Inferior parietal cortex (tissue), 1 donor: ENCODE data around the gene HS1BP3.

ENCODE experiments used
- DNase-seq: peaks from one replicate; pipeline ENCODE4 v3.0.0-alpha.2; 2016; ENCODE audit errors: extremely low spot score

HS1BP3 gene

DNA sequence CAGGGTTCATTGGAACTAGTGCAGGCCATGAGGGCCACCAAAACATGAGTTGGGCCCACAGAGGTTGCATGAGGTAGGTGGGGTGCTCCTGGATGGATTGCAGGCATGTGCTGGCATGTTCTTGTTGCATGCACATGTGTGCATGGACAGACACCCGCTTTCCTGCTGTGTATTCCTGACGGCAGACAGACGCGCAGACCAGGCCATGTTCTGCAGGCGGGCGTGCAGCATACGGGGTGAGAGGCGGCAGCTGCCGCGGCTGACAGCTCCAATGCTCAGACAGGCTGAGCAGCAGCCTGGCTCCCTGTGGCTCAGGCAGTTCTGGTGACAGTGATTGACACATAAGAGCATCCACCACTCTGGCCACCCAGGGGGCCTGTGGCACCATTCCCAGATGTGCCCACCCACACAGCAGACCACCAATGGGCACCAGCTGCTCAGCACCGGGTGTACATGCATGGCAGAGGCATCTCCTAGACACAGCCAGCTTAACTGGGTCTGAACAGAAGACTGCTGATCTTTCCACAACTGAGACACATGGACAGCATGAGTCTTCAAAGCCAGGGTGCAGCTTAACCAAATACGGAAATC, 21.2 kb downstream of the HS1BP3 start:
- DNase-seq, result no peak

DNA sequence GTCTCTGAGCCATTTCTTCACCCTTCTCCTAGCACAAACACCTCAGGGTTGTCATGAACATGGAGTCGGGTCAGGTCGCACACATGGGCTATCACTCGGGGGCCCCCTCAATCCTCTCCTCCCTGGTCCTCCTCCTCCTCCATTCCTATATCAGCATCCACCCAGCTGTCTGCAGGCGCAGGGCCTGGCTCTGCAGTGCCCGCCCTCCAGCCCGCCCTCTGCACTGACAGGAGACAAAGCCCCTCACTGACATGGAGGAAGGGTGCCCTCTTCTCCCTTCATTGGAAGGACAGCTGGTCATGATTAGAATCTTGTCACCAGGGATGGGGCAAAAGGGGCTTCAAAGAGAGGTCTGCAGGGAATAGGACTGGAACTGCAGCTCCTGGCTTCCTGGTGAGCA, 21.7 kb downstream of the HS1BP3 start:
- DNase-seq, result no peak

DNA sequence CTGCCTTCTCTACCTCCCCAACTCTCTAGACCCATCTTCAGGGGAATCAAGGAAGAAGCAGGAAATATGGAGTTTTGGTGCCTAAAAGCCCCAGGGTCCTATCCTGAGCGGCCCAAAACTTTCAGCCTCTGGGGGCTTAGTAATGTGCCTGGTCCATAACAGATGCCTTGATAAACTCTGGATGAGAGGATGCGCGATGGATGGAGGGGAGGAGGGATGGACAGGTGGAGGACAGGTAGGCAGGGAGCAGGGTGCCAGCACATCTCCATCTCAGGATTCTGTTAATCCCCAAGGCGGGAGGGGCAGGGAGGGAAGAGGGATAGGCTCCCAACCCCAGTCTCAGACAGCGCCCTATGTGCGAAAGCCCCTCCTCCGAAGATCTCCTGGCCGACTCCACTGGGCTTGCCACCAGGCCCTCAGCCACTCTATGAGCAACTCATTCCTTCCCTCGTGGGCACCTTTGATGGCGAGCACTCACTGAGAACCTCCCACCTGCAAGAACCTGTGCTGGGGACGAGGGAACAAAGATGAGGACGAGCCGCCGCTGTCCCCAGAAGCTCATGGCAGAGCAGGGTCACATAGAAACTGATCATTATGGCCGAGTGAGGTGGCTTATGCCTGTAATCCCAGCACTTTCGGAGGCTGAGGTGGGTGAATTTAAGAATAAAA, 23.1 kb downstream of the HS1BP3 start:
- DNase-seq, result no peak

- no peak for DNase-seq
These were observed 24.0 kb downstream of the HS1BP3 start for GRCh38 chr2:20626698-20627513.

GRCh38 chr2:20626392-20626697, 24.6 kb downstream of the HS1BP3 start:
- DNase-seq, result no peak

GRCh38 chr2:20625491-20626391, 25.2 kb downstream of the HS1BP3 start:
- DNase-seq, result no peak

- DNase-seq, result no peak
These were observed 25.9 kb downstream of the HS1BP3 start for GRCh38 chr2:20624884-20625485.

- no peak for DNase-seq
These were observed 26.6 kb downstream of the HS1BP3 start for GRCh38 chr2:20624156-20624883.

- no peak for DNase-seq
These were observed 27.1 kb downstream of the HS1BP3 start for GRCh38 chr2:20623741-20624155.

DNA sequence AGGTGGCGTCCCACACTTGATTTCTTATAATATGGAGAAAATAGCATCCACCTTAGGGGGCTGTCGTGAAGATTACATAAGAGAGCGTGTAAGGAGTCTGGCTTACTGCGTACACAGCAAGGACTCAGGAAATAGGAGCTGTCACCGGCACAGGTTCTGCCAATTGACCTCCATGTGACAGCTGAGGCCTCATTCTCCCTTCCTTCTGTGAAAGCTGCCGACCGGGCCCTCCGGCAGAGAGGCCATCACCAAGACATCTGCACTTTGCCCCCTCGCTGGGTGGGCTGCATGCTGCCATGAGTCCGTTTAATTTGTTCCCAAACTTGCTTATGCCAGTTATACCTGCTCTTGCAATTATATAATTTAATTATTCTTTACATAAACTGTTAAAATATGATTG, 27.7 kb downstream of the HS1BP3 start:
- DNase-seq, result no peak

DNA sequence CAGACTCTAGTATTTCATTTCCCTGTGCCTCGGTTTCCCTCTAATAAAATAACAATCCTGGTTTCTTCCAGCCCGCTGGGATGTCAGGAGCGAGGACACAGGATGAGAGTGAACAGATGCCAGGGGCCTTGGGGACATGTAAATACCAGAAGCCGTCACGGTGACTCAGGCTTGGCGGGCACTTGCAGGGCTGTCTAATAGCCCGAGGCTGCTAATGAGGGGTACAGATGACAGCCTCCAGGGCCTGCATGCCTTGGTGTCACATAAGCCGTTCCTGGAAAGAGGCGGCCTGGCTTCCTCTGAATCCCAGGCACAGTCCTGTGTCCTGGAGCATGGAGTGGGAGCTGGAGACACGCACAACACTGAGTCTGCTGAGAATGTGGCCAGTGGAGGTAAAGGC, 28.2 kb downstream of the HS1BP3 start:
- DNase-seq, result no peak

GRCh38 chr2:20622296-20622686, 28.6 kb downstream of the HS1BP3 start:
- no peak for DNase-seq

- no peak for DNase-seq
These were observed 29.3 kb downstream of the HS1BP3 start for GRCh38 chr2:20621366-20622295.

GRCh38 chr2:20620696-20621365, 30.1 kb downstream of the HS1BP3 start:
- no peak for DNase-seq

DNA sequence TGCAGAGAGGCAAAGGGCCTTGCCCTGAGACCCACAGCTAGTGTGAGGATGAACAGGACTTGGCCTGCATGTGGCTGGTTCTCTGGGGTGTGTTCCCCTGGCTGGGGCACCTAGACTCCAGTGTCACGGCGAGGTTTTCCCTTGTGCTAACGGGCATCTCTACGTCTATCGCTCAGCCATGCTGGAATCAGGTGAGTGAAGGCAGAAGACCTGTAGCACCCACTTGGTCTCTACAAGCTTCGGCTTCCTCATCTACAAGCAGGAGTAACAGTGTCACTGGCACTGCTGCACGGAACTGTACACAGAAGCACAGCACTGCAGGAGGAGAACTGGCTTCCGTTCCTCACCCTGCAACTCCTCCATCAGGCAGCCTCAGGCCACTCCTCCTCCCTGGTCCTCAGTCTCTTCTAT, 30.6 kb downstream of the HS1BP3 start:
- no peak for DNase-seq

DNA sequence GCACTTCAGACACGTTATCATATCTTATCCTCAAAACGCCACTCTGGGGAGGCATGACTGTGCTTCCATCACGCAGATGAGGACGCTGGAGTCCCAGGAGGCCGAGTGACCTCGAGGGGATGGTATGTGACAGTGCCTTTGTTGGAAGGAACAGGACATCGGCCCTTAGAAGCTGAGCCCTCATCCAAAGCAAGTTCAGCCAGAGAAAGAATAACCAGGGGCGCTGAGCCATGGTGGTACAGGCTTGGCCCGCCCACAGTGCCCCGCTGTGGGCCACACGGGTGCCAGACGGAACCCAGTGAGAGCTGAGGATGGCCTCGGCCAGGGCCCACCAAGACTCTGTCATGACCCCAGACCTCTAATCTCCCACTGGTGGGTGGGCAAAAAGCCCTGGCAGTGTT, 31.3 kb downstream of the HS1BP3 start:
- DNase-seq, result no peak

- DNase-seq, result no peak
These were observed 31.9 kb downstream of the HS1BP3 start for GRCh38 chr2:20618886-20619521.

GRCh38 chr2:20618468-20618885, 32.4 kb downstream of the HS1BP3 start:
- no peak for DNase-seq
